Fibroblast of lung (primary cell): ENCODE measurements around the gene MAGI2. TPM values are rescaled to one million over a fixed set of nuclear protein-coding genes. Genes with fewer than 3 reads are reported as not detected.
A peak's percentile ranks its signal among the peaks of the same experiment; 100 is the strongest.

Experiments used
- DNase-seq, 2 donors: peaks; one replicate each; pipeline versions ENCODE4 v3.0.0 to v3.0.0-alpha.2; 2010; ENCODE audit warnings: low read depth in 2 of 2
- H2AFZ ChIP-seq: 2 replicates; pipeline ENCODE4 v1.5.1; 2012; ENCODE audit warnings: low read length, control low read depth, inconsistent platforms
- H3K27ac ChIP-seq: 2 replicates; pipeline ENCODE4 v1.5.1; 2011; ENCODE audit warnings: low read length, control low read depth; ENCODE audit not compliant: insufficient read depth
- H3K27me3 ChIP-seq: 2 replicates; pipeline ENCODE4 v1.5.1; 2011; ENCODE audit warnings: mild to moderate bottlenecking, low read length; ENCODE audit not compliant: control insufficient read depth, insufficient read depth
- H3K36me3 ChIP-seq: 2 replicates; pipeline ENCODE4 v1.5.1; 2011; ENCODE audit warnings: low read length; ENCODE audit not compliant: control insufficient read depth, insufficient read depth
- H3K4me1 ChIP-seq: 2 replicates; pipeline ENCODE4 v1.5.1; 2011; ENCODE audit warnings: low read length; ENCODE audit not compliant: control insufficient read depth, insufficient read depth; ENCODE audit errors: extremely low read depth
- H3K4me2 ChIP-seq: 2 replicates; pipeline ENCODE4 v1.5.1; 2011; ENCODE audit warnings: low read length, control low read depth; ENCODE audit not compliant: insufficient read depth; ENCODE audit errors: extremely low read depth
- H3K4me3 ChIP-seq, 4 experiments: fragments of 200-600 bp in 1 of 4; sonication (generic) in 1 of 4; replicated peaks in 1 of 4; 2 replicates each; pipeline ENCODE4 v1.5.1; 2011 to 2016; ENCODE audit warnings: low read length in 4 of 4, low read depth in 3 of 4, mild to moderate bottlenecking in 3 of 4, control low read depth in 2 of 4, inconsistent platforms in 1 of 4, mixed read lengths in 1 of 4; ENCODE audit not compliant: insufficient read depth in 1 of 4; ENCODE audit errors: control extremely low read depth in 1 of 4
- H3K79me2 ChIP-seq: 2 replicates; pipeline ENCODE4 v1.5.1; 2012; ENCODE audit warnings: mild to moderate bottlenecking, low read length, inconsistent platforms; ENCODE audit not compliant: control insufficient read depth, insufficient read depth
- H3K9ac ChIP-seq: 2 replicates; pipeline ENCODE4 v1.5.1; 2011; ENCODE audit warnings: mild to moderate bottlenecking, low read length, control low read depth; ENCODE audit not compliant: insufficient read depth
- H3K9me3 ChIP-seq: 2 replicates; pipeline ENCODE4 v1.5.1; 2012; ENCODE audit warnings: low read depth, low read length; ENCODE audit not compliant: control insufficient read depth, insufficient read depth
- H4K20me1 ChIP-seq: 2 replicates; pipeline ENCODE4 v1.5.1; 2011; ENCODE audit warnings: low read length; ENCODE audit not compliant: control insufficient read depth, insufficient read depth; ENCODE audit errors: extremely low read depth
- EZH2 ChIP-seq: IDR thresholded peaks from 2 replicates; pipeline ENCODE4 v1.5.1; 2012; ENCODE audit warnings: low read length, control low read depth, mild to moderate bottlenecking; ENCODE audit errors: missing control alignments
- polyA plus RNA-seq, 2 donors: library from polyadenylated mRNA; depleted of rRNA in 1 of 2; stranded (reverse) in 1 of 2; unstranded in 1 of 2; fragments of >200 nt; gene quantifications; 2 replicates each; pipeline ENCODE4 v1.2.1, GENCODE V29; 2011 to 2012; ENCODE audit warnings: missing spikeins in 1 of 2
- total RNA-seq: library from RNA; depleted of rRNA; stranded (reverse); fragments of >200 nt; gene quantifications from 2 replicates; pipeline ENCODE4 v1.2.1, GENCODE V29; 2014
- TF ChIP-seq, protein P1 (sequence below), 2 donors: IDR thresholded peaks in 1 of 2; conservative IDR thresholded peaks in 1 of 2; 1 replicate in 1 of 2; 2 replicates in 1 of 2; pipeline ENCODE4 v1.5.1; 2011 to 2012; ENCODE audit warnings: low read length in 2 of 2, control low read depth in 1 of 2, inconsistent platforms in 1 of 2, low read depth in 1 of 2, mild to moderate bottlenecking in 1 of 2

The MAGI2 gene
- total and polyA plus RNA-seq, 2 donors (not counting 1 experiment from before 2014, with no cell fraction given): 1.8 to 17.0 TPM

GRCh38 chr7:78862411-78862900, 591.0 kb downstream of the MAGI2 start:
- Histone ChIP-seq H3K9me3 (no peaks in the 10 kb centered on the region), H3K4me2 (no peak overlapping the region), H3K4me3 (no peak overlapping the region), H3K27ac (no peak overlapping the region), H3K79me2 (no peaks in the 10 kb centered on the region), H3K36me3 (no peaks in the 10 kb centered on the region), H2AFZ (no peak overlapping the region), H4K20me1 (no peaks in the 10 kb centered on the region), H3K4me1 (no peaks in the 10 kb centered on the region), H3K9ac (no peak overlapping the region), H3K27me3 (no peaks in the 10 kb centered on the region)
- peak in 1 of 2 donors; percentile 53 for DNase-seq
- TF ChIP-seq, protein P1, sequence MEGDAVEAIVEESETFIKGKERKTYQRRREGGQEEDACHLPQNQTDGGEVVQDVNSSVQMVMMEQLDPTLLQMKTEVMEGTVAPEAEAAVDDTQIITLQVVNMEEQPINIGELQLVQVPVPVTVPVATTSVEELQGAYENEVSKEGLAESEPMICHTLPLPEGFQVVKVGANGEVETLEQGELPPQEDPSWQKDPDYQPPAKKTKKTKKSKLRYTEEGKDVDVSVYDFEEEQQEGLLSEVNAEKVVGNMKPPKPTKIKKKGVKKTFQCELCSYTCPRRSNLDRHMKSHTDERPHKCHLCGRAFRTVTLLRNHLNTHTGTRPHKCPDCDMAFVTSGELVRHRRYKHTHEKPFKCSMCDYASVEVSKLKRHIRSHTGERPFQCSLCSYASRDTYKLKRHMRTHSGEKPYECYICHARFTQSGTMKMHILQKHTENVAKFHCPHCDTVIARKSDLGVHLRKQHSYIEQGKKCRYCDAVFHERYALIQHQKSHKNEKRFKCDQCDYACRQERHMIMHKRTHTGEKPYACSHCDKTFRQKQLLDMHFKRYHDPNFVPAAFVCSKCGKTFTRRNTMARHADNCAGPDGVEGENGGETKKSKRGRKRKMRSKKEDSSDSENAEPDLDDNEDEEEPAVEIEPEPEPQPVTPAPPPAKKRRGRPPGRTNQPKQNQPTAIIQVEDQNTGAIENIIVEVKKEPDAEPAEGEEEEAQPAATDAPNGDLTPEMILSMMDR (conservative IDR thresholded peaks at IDR 0.05 in 1 of 2, IDR thresholded peaks at IDR 0.05 in 1 of 2; ENCODE audit: low read depth in 1 of 2, low read length in 2 of 2): no peak
- no peak for TF ChIP-seq EZH2

- no peak for TF ChIP-seq EZH2
- TF ChIP-seq, protein P1 (conservative IDR thresholded peaks at IDR 0.05 in 1 of 2, IDR thresholded peaks at IDR 0.05 in 1 of 2; ENCODE audit: low read depth in 1 of 2, low read length in 2 of 2): no peak
- DNase-seq: peak; percentile 11 to 76
- H3K4me3 ChIP-seq: no peak overlapping the region
- no peaks in the 10 kb centered on the region for H3K4me1 ChIP-seq
- H4K20me1 ChIP-seq: no peaks in the 10 kb centered on the region
- H3K9ac ChIP-seq: no peak overlapping the region
- no peak overlapping the region for H2AFZ ChIP-seq
- H3K27me3 ChIP-seq: no peaks in the 10 kb centered on the region
- H3K79me2 ChIP-seq: no peaks in the 10 kb centered on the region
- no peaks in the 10 kb centered on the region for H3K36me3 ChIP-seq
- no peak overlapping the region for H3K4me2 ChIP-seq
- no peak overlapping the region for H3K27ac ChIP-seq
- H3K9me3 ChIP-seq: no peaks in the 10 kb centered on the region
Measured at GRCh38 chr7:78852951-78853350, 600.5 kb downstream of the MAGI2 start.

DNA sequence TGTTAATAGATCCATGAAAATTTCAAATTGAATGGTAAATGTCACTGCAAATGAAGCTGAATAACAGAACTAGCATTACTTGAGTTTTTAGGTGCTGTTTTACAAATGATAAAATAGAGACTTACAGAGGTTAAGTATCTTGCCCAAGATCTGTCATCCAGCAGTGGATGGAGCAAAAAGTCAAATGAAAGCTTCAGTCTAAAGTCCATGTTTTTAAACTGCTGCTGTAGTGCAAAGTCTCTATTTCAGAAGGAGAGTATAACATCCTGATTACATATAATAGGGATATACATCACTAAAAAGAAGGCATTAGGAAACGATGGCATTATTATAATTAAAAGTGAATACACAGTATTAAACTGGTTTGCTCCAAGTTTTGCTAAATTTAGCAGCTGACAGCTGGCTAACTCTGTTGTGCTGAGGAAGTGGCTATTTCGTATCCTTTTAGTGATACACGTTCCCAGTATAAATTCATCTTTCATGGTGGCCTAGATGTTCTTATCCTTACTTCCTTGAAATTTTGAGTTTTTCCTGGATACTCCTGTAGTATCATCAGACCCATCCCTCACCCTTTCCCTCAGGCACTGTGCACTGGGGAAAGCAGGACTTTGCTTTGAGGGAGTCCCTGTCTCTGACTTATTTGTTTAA, 603.2 kb downstream of the MAGI2 start:
- H3K79me2 ChIP-seq: no peaks in the 10 kb centered on the region
- no peaks in the 10 kb centered on the region for H3K36me3 ChIP-seq
- H3K9me3 ChIP-seq: no peaks in the 10 kb centered on the region
- H3K27me3 ChIP-seq: no peaks in the 10 kb centered on the region
- H2AFZ ChIP-seq: no peak overlapping the region
- no peaks in the 10 kb centered on the region for H3K4me1 ChIP-seq
- no peak overlapping the region for H3K9ac ChIP-seq
- no peaks in the 10 kb centered on the region for H4K20me1 ChIP-seq
- no peak overlapping the region for H3K4me2 ChIP-seq
- no peak overlapping the region for H3K27ac ChIP-seq
- H3K4me3 ChIP-seq: no peak overlapping the region
- no peak for DNase-seq
- TF ChIP-seq, protein P1 (conservative IDR thresholded peaks at IDR 0.05 in 1 of 2, IDR thresholded peaks at IDR 0.05 in 1 of 2; ENCODE audit: low read depth in 1 of 2, low read length in 2 of 2): no peak
- no peak for TF ChIP-seq EZH2
